ENCODE results near the gene BTRC. TPM values are rescaled to one million over a fixed set of nuclear protein-coding genes. Genes with fewer than 3 reads are reported as not detected.

BTRC gene
- total RNA-seq, 1 experiment from 2014 or later = 29.1 TPM

DNA sequence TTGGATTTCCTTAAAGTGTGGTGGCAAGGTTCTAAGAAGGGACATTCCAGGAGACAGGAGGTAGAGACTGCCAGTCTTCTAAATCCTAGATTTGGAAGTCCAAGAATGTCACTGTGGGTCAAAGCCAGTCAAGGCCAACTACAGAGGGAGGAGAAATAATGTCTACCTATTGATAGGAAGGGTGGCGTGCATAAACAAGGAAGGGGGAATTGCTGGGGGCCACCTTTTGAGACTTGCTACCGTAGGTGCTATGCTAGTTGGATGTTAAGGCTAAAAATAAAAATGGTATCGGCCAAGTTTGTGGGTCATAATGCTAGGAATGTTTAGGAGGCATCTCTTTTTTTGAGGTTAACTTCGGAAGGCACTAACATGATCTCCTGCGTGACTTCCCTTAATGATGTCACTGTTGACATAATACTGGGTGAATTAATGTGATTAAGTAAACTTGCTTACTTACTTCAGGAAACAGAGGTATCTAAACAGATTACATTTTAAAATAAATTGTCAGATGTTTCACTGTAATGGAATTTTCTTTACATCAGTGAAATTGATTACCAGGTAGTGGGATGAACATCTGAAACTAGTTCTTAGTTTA lies 4.8 kb downstream of the BTRC start:
- Histone ChIP-seq H3K79me2 (ENCODE audit: insufficient read depth, low read length) (peaks cover 28% of the 10 kb centered on the region), H3K9me2 (ENCODE audit: insufficient read depth) (no peaks in the 10 kb centered on the region), H3K9me3 (ENCODE audit: control insufficient read depth in 1 of 2, insufficient read depth in 1 of 2, low read depth in 1 of 2, low read length in 2 of 2) (no peaks in the 10 kb centered on the region), H3K9ac (ENCODE audit: low read length) (no peak overlapping the region), H3K36me3 (ENCODE audit: control insufficient read depth in 1 of 2, insufficient read depth in 2 of 2, low read length in 2 of 2) (no peaks in the 10 kb centered on the region), H3K4me2 (ENCODE audit: low read length) (no peak overlapping the region), H3K27me3 (ENCODE audit: insufficient read depth, low read length) (no peaks in the 10 kb centered on the region), H2AFZ (ENCODE audit: low read depth, low read length, poor library complexity, severe bottlenecking) (no peak overlapping the region), H3K4me3 (replicated peaks in 1 of 2; ENCODE audit: low read depth in 1 of 2, low read length in 2 of 2) (no peak overlapping the region), H3K4me1 (ENCODE audit: control insufficient read depth in 1 of 2, insufficient read depth in 2 of 2, low read length in 2 of 2) (peaks cover 6 to 26% of the 10 kb centered on the region in 2 experiments; a peak in 3 of 4 replicates), H3K27ac (ENCODE audit: low read depth, low read length) (no peak overlapping the region), H4K20me1 (ENCODE audit: insufficient read depth) (no peaks in the 10 kb centered on the region)
- no peak for ATAC-seq
- DNase-seq (ENCODE audit: low read depth, low spot score) = no peak
- no TSS peak for BruUV-seq (replicated peaks)
- RAD21 ChIA-PET (ENCODE audit: low non-redundant PET in 1 of 2, low total read pairs in 2 of 2, uncharacterized antibody in 2 of 2, unreplicated experiment in 2 of 2) = no interaction called here
- POLR2A ChIA-PET = no interaction called here
- no peak for TF ChIP-seq CBX3 (IDR thresholded peaks at IDR 0.05; ENCODE audit: low read depth)
- no peak for TF ChIP-seq ZFX (IDR thresholded peaks at IDR 0.05)
- TF ChIP-seq, protein P1, sequence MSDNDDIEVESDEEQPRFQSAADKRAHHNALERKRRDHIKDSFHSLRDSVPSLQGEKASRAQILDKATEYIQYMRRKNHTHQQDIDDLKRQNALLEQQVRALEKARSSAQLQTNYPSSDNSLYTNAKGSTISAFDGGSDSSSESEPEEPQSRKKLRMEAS (IDR thresholded peaks at IDR 0.05) = no peak
- no peak for TF ChIP-seq POLR2A (IDR thresholded peaks at IDR 0.05; ENCODE audit: borderline replicate concordance, extremely low read depth, insufficient read depth, insufficient read length)
- no peak for TF ChIP-seq POLR2AphosphoS5 (IDR thresholded peaks at IDR 0.05; ENCODE audit: low read depth, low read length)
- TF ChIP-seq CEBPB (IDR thresholded peaks at IDR 0.05; ENCODE audit: low read depth) = no peak
- TF ChIP-seq, protein P2, sequence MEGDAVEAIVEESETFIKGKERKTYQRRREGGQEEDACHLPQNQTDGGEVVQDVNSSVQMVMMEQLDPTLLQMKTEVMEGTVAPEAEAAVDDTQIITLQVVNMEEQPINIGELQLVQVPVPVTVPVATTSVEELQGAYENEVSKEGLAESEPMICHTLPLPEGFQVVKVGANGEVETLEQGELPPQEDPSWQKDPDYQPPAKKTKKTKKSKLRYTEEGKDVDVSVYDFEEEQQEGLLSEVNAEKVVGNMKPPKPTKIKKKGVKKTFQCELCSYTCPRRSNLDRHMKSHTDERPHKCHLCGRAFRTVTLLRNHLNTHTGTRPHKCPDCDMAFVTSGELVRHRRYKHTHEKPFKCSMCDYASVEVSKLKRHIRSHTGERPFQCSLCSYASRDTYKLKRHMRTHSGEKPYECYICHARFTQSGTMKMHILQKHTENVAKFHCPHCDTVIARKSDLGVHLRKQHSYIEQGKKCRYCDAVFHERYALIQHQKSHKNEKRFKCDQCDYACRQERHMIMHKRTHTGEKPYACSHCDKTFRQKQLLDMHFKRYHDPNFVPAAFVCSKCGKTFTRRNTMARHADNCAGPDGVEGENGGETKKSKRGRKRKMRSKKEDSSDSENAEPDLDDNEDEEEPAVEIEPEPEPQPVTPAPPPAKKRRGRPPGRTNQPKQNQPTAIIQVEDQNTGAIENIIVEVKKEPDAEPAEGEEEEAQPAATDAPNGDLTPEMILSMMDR (IDR thresholded peaks at IDR 0.05 in 2 of 3, conservative IDR thresholded peaks at IDR 0.05 in 1 of 3; ENCODE audit: borderline replicate concordance in 1 of 3, insufficient read depth in 1 of 3, low read depth in 2 of 3, low read length in 2 of 3) = no peak
- no peak for TF ChIP-seq EZH2phosphoT487 (IDR thresholded peaks at IDR 0.05; ENCODE audit: borderline replicate concordance)
- no peak for TF ChIP-seq FOSL1 (IDR thresholded peaks at IDR 0.05; ENCODE audit: low read depth)
- TF ChIP-seq, protein P3, sequence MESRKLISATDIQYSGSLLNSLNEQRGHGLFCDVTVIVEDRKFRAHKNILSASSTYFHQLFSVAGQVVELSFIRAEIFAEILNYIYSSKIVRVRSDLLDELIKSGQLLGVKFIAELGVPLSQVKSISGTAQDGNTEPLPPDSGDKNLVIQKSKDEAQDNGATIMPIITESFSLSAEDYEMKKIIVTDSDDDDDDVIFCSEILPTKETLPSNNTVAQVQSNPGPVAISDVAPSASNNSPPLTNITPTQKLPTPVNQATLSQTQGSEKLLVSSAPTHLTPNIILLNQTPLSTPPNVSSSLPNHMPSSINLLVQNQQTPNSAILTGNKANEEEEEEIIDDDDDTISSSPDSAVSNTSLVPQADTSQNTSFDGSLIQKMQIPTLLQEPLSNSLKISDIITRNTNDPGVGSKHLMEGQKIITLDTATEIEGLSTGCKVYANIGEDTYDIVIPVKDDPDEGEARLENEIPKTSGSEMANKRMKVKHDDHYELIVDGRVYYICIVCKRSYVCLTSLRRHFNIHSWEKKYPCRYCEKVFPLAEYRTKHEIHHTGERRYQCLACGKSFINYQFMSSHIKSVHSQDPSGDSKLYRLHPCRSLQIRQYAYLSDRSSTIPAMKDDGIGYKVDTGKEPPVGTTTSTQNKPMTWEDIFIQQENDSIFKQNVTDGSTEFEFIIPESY (IDR thresholded peaks at IDR 0.05; ENCODE audit: extremely low read depth, insufficient replicate concordance, low read length) = no peak
- no peak for TF ChIP-seq ZNF274 (IDR thresholded peaks at IDR 0.05; ENCODE audit: low read depth, low read length)
- TF ChIP-seq, protein P4, sequence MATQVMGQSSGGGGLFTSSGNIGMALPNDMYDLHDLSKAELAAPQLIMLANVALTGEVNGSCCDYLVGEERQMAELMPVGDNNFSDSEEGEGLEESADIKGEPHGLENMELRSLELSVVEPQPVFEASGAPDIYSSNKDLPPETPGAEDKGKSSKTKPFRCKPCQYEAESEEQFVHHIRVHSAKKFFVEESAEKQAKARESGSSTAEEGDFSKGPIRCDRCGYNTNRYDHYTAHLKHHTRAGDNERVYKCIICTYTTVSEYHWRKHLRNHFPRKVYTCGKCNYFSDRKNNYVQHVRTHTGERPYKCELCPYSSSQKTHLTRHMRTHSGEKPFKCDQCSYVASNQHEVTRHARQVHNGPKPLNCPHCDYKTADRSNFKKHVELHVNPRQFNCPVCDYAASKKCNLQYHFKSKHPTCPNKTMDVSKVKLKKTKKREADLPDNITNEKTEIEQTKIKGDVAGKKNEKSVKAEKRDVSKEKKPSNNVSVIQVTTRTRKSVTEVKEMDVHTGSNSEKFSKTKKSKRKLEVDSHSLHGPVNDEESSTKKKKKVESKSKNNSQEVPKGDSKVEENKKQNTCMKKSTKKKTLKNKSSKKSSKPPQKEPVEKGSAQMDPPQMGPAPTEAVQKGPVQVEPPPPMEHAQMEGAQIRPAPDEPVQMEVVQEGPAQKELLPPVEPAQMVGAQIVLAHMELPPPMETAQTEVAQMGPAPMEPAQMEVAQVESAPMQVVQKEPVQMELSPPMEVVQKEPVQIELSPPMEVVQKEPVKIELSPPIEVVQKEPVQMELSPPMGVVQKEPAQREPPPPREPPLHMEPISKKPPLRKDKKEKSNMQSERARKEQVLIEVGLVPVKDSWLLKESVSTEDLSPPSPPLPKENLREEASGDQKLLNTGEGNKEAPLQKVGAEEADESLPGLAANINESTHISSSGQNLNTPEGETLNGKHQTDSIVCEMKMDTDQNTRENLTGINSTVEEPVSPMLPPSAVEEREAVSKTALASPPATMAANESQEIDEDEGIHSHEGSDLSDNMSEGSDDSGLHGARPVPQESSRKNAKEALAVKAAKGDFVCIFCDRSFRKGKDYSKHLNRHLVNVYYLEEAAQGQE (IDR thresholded peaks at IDR 0.05; ENCODE audit: low read depth) = no peak
- no peak for TF ChIP-seq SIN3A (IDR thresholded peaks at IDR 0.05; ENCODE audit: low read depth)
- no peak for TF ChIP-seq JUND (IDR thresholded peaks at IDR 0.05)
- no peak for TF ChIP-seq YY1 (IDR thresholded peaks at IDR 0.05; ENCODE audit: extremely low read depth, insufficient replicate concordance, low read depth, low read length)
- TF ChIP-seq EZH2 (IDR thresholded peaks at IDR 0.05) = no peak
- no peak for TF ChIP-seq RAD21 (IDR thresholded peaks at IDR 0.05; ENCODE audit: low read depth)
- TF ChIP-seq SP1 (IDR thresholded peaks at IDR 0.05; ENCODE audit: low read depth) = no peak
- no peak for TF ChIP-seq TCF7L2 (IDR thresholded peaks at IDR 0.05; ENCODE audit: borderline replicate concordance, extremely low read depth, insufficient read depth, insufficient read length)
- no peak for TF ChIP-seq EGR1 (IDR thresholded peaks at IDR 0.05; ENCODE audit: low read depth)
- CTCF ChIA-PET = no interaction called here
- intact Hi-C loops (cut with micrococcal nuclease) = no loop called here

All from HCT116 (cell line).